GM12891 (cell line): ENCODE results near the gene DOCK4.

Experiments used
- PAX5 ChIP-seq: IDR thresholded peaks from 2 replicates; pipeline ENCODE4 v1.6.1; 2011; ENCODE audit warnings: low read length, moderate library complexity, mild to moderate bottlenecking; ENCODE audit not compliant: insufficient read depth, severe bottlenecking
- POLR2A ChIP-seq: IDR thresholded peaks from 2 replicates; pipeline ENCODE4 v1.6.1; 2011; ENCODE audit warnings: low read depth, low read length, control low read depth
- POLR2AphosphoS5 ChIP-seq: IDR thresholded peaks from 2 replicates; pipeline ENCODE4 v1.6.1; 2011; ENCODE audit warnings: low read depth, low read length, control low read depth
- SPI1 ChIP-seq: IDR thresholded peaks from 2 replicates; pipeline ENCODE4 v1.6.1; 2011; ENCODE audit warnings: low read depth, low read length, control low read depth
- TAF1 ChIP-seq: IDR thresholded peaks from 2 replicates; pipeline ENCODE4 v1.6.1; 2011; ENCODE audit warnings: low read depth, low read length, control low read depth

GRCh38 chr7:111730476-111731300 is 475.5 kb downstream of the DOCK4 start:
- no peak for TF ChIP-seq PAX5
- no peak for TF ChIP-seq POLR2AphosphoS5
- no peak for TF ChIP-seq TAF1
- TF ChIP-seq POLR2A: no peak
- no peak for TF ChIP-seq SPI1
